SK-N-SH treated with all-trans-retinoic acid at 6 μM for 48 hours (cell line): ENCODE measurements around the gene KLHL14.

Experiments
- ARNTL ChIP-seq: fragments of 450-650 bp; formaldehyde crosslinking; IDR thresholded peaks from 2 replicates; pipeline ENCODE4 v1.5.0; 2020; ENCODE audit warnings: low read depth, mild to moderate bottlenecking, moderate library complexity, borderline replicate concordance
- BACH2 ChIP-seq: fragments of 250-450 bp; sonication (Bioruptor Pico); IDR thresholded peaks from 2 replicates; pipeline ENCODE4 v1.9.0; 2021; ENCODE audit warnings: mild to moderate bottlenecking, borderline replicate concordance
- CREB5 ChIP-seq: fragments of 250-450 bp; sonication (Bioruptor Pico); IDR thresholded peaks from 2 replicates; pipeline ENCODE4 v1.5.1; 2020; ENCODE audit warnings: low read depth, mild to moderate bottlenecking, moderate library complexity
- GLIS3 ChIP-seq: fragments of 250-450 bp; sonication (Bioruptor Pico); IDR thresholded peaks from 2 replicates; pipeline ENCODE4 v1.5.0; 2020; ENCODE audit warnings: mild to moderate bottlenecking, moderate library complexity
- PATZ1 ChIP-seq: fragments of 250-450 bp; sonication (Bioruptor Pico); IDR thresholded peaks from 2 replicates; pipeline ENCODE4 v1.8.0; 2020; ENCODE audit warnings: mild to moderate bottlenecking, moderate library complexity, borderline replicate concordance
- RARB ChIP-seq: fragments of 250-450 bp; sonication (Bioruptor Pico); IDR thresholded peaks from 2 replicates; pipeline ENCODE4 v1.8.0; 2021; ENCODE audit warnings: mild to moderate bottlenecking, moderate library complexity
- SNAI2 ChIP-seq: fragments of 250-450 bp; sonication (Bioruptor Pico); IDR thresholded peaks from 2 replicates; pipeline ENCODE4 v1.5.0; 2020; ENCODE audit warnings: mild to moderate bottlenecking, moderate library complexity
- TCF4 ChIP-seq: fragments of 250-450 bp; sonication (Bioruptor Pico); IDR thresholded peaks from 2 replicates; pipeline ENCODE4 v1.8.0; 2021; ENCODE audit warnings: mild to moderate bottlenecking, moderate library complexity, borderline replicate concordance
- ZFP30 ChIP-seq: fragments of 450-650 bp; formaldehyde crosslinking; IDR thresholded peaks from 2 replicates; pipeline ENCODE4 v1.5.0; 2022; ENCODE audit warnings: mild to moderate bottlenecking, moderate library complexity
- ZNF565 ChIP-seq: fragments of 450-650 bp; formaldehyde crosslinking; conservative IDR thresholded peaks from 2 replicates; pipeline ENCODE4 v1.5.0; 2020; ENCODE audit warnings: low read depth, mild to moderate bottlenecking, moderate library complexity
- ZNF70 ChIP-seq: fragments of 450-650 bp; formaldehyde crosslinking; IDR thresholded peaks from 2 replicates; pipeline ENCODE4 v1.5.0; 2020; ENCODE audit warnings: mild to moderate bottlenecking, moderate library complexity
- TF ChIP-seq, protein P1 (sequence below): fragments of 250-450 bp; sonication (Bioruptor Pico); IDR thresholded peaks from 2 replicates; pipeline ENCODE4 v1.5.0; 2020; ENCODE audit warnings: mild to moderate bottlenecking, moderate library complexity
- TF ChIP-seq, protein P2 (sequence below): fragments of 250-450 bp; sonication (Bioruptor Pico); IDR thresholded peaks from 2 replicates; pipeline ENCODE4 v1.8.0; 2021; ENCODE audit warnings: low read depth, mild to moderate bottlenecking, moderate library complexity, borderline replicate concordance
- TF ChIP-seq, protein P3 (sequence below): fragments of 250-450 bp; sonication (Bioruptor Pico); IDR thresholded peaks from 2 replicates; pipeline ENCODE4 v1.5.1; 2021; ENCODE audit warnings: mild to moderate bottlenecking, moderate library complexity

GRCh38 chr18:32683044-32683443, 89.8 kb downstream of the KLHL14 start:
- TF ChIP-seq PATZ1 (no peak), ZNF70 (CRISPR knock-in tag) (no peak), GLIS3 (no peak), RARB (CRISPR knock-in tag) (no peak), ARNTL (CRISPR knock-in tag) (no peak), SNAI2 (CRISPR knock-in tag) (no peak), ZFP30 (no peak), BACH2 (CRISPR knock-in tag) (no peak), TCF4 (CRISPR knock-in tag) (no peak), ZNF565 (CRISPR knock-in tag) (no peak), CREB5 (CRISPR knock-in tag) (no peak)
- TF ChIP-seq, protein P1, sequence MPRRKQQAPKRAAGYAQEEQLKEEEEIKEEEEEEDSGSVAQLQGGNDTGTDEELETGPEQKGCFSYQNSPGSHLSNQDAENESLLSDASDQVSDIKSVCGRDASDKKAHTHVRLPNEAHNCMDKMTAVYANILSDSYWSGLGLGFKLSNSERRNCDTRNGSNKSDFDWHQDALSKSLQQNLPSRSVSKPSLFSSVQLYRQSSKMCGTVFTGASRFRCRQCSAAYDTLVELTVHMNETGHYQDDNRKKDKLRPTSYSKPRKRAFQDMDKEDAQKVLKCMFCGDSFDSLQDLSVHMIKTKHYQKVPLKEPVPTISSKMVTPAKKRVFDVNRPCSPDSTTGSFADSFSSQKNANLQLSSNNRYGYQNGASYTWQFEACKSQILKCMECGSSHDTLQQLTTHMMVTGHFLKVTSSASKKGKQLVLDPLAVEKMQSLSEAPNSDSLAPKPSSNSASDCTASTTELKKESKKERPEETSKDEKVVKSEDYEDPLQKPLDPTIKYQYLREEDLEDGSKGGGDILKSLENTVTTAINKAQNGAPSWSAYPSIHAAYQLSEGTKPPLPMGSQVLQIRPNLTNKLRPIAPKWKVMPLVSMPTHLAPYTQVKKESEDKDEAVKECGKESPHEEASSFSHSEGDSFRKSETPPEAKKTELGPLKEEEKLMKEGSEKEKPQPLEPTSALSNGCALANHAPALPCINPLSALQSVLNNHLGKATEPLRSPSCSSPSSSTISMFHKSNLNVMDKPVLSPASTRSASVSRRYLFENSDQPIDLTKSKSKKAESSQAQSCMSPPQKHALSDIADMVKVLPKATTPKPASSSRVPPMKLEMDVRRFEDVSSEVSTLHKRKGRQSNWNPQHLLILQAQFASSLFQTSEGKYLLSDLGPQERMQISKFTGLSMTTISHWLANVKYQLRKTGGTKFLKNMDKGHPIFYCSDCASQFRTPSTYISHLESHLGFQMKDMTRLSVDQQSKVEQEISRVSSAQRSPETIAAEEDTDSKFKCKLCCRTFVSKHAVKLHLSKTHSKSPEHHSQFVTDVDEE: no peak
- TF ChIP-seq, protein P2, sequence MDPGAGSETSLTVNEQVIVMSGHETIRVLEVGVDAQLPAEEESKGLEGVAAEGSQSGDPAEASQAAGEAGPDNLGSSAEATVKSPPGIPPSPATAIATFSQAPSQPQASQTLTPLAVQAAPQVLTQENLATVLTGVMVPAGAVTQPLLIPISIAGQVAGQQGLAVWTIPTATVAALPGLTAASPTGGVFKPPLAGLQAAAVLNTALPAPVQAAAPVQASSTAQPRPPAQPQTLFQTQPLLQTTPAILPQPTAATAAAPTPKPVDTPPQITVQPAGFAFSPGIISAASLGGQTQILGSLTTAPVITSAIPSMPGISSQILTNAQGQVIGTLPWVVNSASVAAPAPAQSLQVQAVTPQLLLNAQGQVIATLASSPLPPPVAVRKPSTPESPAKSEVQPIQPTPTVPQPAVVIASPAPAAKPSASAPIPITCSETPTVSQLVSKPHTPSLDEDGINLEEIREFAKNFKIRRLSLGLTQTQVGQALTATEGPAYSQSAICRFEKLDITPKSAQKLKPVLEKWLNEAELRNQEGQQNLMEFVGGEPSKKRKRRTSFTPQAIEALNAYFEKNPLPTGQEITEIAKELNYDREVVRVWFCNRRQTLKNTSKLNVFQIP (CRISPR knock-in tag): no peak
- TF ChIP-seq, protein P3, sequence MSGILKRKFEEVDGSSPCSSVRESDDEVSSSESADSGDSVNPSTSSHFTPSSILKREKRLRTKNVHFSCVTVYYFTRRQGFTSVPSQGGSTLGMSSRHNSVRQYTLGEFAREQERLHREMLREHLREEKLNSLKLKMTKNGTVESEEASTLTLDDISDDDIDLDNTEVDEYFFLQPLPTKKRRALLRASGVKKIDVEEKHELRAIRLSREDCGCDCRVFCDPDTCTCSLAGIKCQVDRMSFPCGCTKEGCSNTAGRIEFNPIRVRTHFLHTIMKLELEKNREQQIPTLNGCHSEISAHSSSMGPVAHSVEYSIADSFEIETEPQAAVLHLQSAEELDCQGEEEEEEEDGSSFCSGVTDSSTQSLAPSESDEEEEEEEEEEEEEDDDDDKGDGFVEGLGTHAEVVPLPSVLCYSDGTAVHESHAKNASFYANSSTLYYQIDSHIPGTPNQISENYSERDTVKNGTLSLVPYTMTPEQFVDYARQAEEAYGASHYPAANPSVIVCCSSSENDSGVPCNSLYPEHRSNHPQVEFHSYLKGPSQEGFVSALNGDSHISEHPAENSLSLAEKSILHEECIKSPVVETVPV (CRISPR knock-in tag): no peak
